Loucy (cell line): ENCODE measurements around the gene OSBPL3.

Source experiments
- H2AFZ ChIP-seq: fragments of 200-600 bp; sonication (generic); 2 replicates; pipeline ENCODE4 v1.6.0; 2016; ENCODE audit warnings: antibody characterized with exemption, mild to moderate bottlenecking, low read length, moderate library complexity
- H3F3A ChIP-seq: fragments of 200-600 bp; 2 replicates; pipeline ENCODE4 v1.6.0; 2016; ENCODE audit warnings: antibody characterized with exemption, low read depth, mild to moderate bottlenecking
- H3K27me3 ChIP-seq: fragments of 200-600 bp; sonication (generic); 2 replicates; pipeline ENCODE4 v1.6.1; 2014; ENCODE audit warnings: low read length, mild to moderate bottlenecking; ENCODE audit not compliant: insufficient read depth, poor library complexity, severe bottlenecking
- H3K36me3 ChIP-seq: fragments of 200-600 bp; sonication (generic); 2 replicates; pipeline ENCODE4 v1.6.1; 2016; ENCODE audit warnings: low read length; ENCODE audit not compliant: insufficient read depth
- H3K4me1 ChIP-seq: fragments of 200-600 bp; sonication (generic); 2 replicates; pipeline ENCODE4 v1.5.1; 2014; ENCODE audit warnings: low read length, mild to moderate bottlenecking; ENCODE audit not compliant: insufficient read depth, poor library complexity, severe bottlenecking
- H3K4me2 ChIP-seq: fragments of 200-600 bp; sonication (generic); 2 replicates; pipeline ENCODE4 v1.6.0; 2014; ENCODE audit warnings: antibody characterized with exemption, low read length, low read depth, mild to moderate bottlenecking; ENCODE audit not compliant: poor library complexity, severe bottlenecking
- H3K4me3 ChIP-seq: fragments of 200-600 bp; sonication (generic); 2 replicates; pipeline ENCODE4 v1.5.1; 2014; ENCODE audit warnings: low read length, mild to moderate bottlenecking, mixed read lengths; ENCODE audit not compliant: poor library complexity, severe bottlenecking
- H3K79me2 ChIP-seq: fragments of 200-600 bp; sonication (generic); 2 replicates; pipeline ENCODE4 v1.6.1; 2014; ENCODE audit warnings: low read length; ENCODE audit not compliant: insufficient read depth
- H3K9ac ChIP-seq: fragments of 200-600 bp; sonication (generic); 2 replicates; pipeline ENCODE4 v1.6.0; 2014; ENCODE audit warnings: mild to moderate bottlenecking, low read depth, low read length, moderate library complexity; ENCODE audit not compliant: poor library complexity, severe bottlenecking
- H3K9me2 ChIP-seq: fragments of 200-600 bp; sonication (generic); replicated peaks from 2 replicates; pipeline ENCODE4 v1.6.1; 2016; ENCODE audit warnings: low read depth, low read length, mixed read lengths
- H3K9me3 ChIP-seq: fragments of 200-600 bp; sonication (generic); 2 replicates; pipeline ENCODE4 v1.6.1; 2014; ENCODE audit warnings: mild to moderate bottlenecking, antibody characterized with exemption, low read length, low read depth; ENCODE audit not compliant: insufficient read depth
- H4K20me1 ChIP-seq: fragments of 200-600 bp; sonication (generic); 2 replicates; pipeline ENCODE4 v1.6.0; 2014; ENCODE audit warnings: antibody characterized with exemption, low read length, mild to moderate bottlenecking; ENCODE audit not compliant: insufficient read depth, poor library complexity, severe bottlenecking
- EZH2phosphoT487 ChIP-seq: fragments of 200-600 bp; IDR thresholded peaks from 2 replicates; pipeline ENCODE4 v1.6.1; 2018; ENCODE audit warnings: antibody characterized with exemption, mild to moderate bottlenecking, moderate library complexity, borderline replicate concordance
- TF ChIP-seq, protein P1 (sequence below): fragments of 200-600 bp; sonication (generic); conservative IDR thresholded peaks from 2 replicates; pipeline ENCODE4 v1.5.1; 2014; ENCODE audit warnings: mild to moderate bottlenecking, antibody characterized with exemption, low read length

OSBPL3 gene

DNA sequence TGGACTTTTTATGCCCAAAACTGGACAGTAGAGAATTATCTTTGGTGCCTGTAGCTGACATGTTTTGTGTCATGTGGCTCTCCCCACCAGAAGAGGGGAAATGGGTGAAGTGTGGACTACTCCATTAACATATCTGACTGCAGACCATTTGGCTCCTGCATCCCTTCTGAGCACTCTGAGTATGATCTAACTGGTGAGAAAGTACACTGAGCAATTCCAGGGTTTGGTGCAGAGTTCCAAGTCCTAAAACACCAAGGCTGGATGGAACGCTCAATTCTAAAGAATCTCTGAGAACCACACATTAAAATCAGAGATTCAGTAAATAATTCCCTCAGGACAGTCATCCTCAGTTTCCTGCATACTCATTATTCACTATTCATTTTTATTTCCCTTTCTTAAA, 22.8 kb upstream of the OSBPL3 start:
- no peak overlapping the region for H3K4me2 ChIP-seq
- TF ChIP-seq, protein P1, sequence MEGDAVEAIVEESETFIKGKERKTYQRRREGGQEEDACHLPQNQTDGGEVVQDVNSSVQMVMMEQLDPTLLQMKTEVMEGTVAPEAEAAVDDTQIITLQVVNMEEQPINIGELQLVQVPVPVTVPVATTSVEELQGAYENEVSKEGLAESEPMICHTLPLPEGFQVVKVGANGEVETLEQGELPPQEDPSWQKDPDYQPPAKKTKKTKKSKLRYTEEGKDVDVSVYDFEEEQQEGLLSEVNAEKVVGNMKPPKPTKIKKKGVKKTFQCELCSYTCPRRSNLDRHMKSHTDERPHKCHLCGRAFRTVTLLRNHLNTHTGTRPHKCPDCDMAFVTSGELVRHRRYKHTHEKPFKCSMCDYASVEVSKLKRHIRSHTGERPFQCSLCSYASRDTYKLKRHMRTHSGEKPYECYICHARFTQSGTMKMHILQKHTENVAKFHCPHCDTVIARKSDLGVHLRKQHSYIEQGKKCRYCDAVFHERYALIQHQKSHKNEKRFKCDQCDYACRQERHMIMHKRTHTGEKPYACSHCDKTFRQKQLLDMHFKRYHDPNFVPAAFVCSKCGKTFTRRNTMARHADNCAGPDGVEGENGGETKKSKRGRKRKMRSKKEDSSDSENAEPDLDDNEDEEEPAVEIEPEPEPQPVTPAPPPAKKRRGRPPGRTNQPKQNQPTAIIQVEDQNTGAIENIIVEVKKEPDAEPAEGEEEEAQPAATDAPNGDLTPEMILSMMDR: no peak
- TF ChIP-seq EZH2phosphoT487: no peak
- H3K27me3 ChIP-seq: no peaks in the 10 kb centered on the region
- H3K9me3 ChIP-seq: no peaks in the 10 kb centered on the region
- no peaks in the 10 kb centered on the region for H3K4me1 ChIP-seq
- H4K20me1 ChIP-seq: no peaks in the 10 kb centered on the region
- H3K9ac ChIP-seq: no peak overlapping the region
- no peaks in the 10 kb centered on the region for H3K79me2 ChIP-seq
- no peaks in the 10 kb centered on the region for H3K9me2 ChIP-seq
- no peaks in the 10 kb centered on the region for H3F3A ChIP-seq
- no peak overlapping the region for H3K4me3 ChIP-seq
- no peaks in the 10 kb centered on the region for H3K36me3 ChIP-seq
- no peak overlapping the region for H2AFZ ChIP-seq

DNA sequence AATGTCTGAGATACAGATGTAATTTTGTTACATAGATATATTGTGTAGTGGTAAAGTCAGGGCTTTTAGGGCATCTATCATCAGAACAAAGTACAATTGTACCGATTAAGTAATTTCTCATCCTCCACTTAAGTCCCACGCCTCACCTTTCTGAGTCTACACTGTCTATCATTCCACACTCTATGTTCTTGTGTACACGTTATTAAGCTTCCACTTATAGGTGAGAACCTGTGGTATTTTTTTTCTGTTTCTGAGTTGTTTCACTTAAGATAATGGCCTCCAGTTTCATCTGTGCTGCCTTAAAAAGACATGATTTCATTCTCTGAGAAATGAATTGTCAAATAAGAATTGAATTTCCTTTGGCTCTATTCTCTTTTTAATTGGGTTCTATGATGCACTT, 15.5 kb upstream of the OSBPL3 start:
- H3K4me3 ChIP-seq: no peak overlapping the region
- no peaks in the 10 kb centered on the region for H3K79me2 ChIP-seq
- TF ChIP-seq, protein P1: no peak
- TF ChIP-seq EZH2phosphoT487: no peak
- H4K20me1 ChIP-seq: no peaks in the 10 kb centered on the region
- H2AFZ ChIP-seq: no peak overlapping the region
- H3F3A ChIP-seq: no peaks in the 10 kb centered on the region
- no peaks in the 10 kb centered on the region for H3K9me2 ChIP-seq
- H3K4me2 ChIP-seq: no peak overlapping the region
- no peaks in the 10 kb centered on the region for H3K9me3 ChIP-seq
- no peaks in the 10 kb centered on the region for H3K4me1 ChIP-seq
- no peaks in the 10 kb centered on the region for H3K36me3 ChIP-seq
- H3K27me3 ChIP-seq: no peaks in the 10 kb centered on the region
- H3K9ac ChIP-seq: no peak overlapping the region

DNA sequence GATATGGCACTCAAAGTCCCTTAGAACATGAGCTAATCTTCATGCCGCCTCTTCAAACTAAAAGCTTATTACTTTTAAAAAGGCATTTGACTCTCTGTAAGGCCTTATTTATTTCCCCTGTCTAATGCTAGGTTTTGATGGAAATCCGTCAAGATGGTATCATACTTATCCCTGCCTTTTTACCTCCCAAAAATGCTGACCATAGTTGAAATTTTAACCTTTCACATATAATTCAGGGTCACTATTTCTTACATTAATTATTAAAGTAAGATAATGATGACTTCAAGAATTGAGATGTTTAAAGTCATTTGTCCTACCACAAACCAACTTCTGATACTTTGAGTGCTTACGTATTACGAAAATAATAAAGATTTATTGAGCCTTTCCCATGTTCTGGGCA, 12.3 kb upstream of the OSBPL3 start:
- Histone ChIP-seq H3K79me2 (no peaks in the 10 kb centered on the region), H3K9me3 (no peaks in the 10 kb centered on the region), H3K4me2 (no peak overlapping the region), H3K4me3 (no peak overlapping the region), H3K27me3 (no peaks in the 10 kb centered on the region), H2AFZ (peak overlapping the region; percentile 4; the same call in 1 of the 2 replicates), H3K9ac (no peak overlapping the region), H3K36me3 (no peaks in the 10 kb centered on the region), H4K20me1 (no peaks in the 10 kb centered on the region), H3F3A (no peaks in the 10 kb centered on the region), H3K9me2 (no peaks in the 10 kb centered on the region), H3K4me1 (no peaks in the 10 kb centered on the region)
- TF ChIP-seq EZH2phosphoT487: no peak

- H2AFZ ChIP-seq: peak overlapping the region; percentile 4; the same call in 1 of the 2 replicates
- H3K4me3 ChIP-seq: no peak overlapping the region
- no peaks in the 10 kb centered on the region for H3K9me2 ChIP-seq
- no peak overlapping the region for H3K4me2 ChIP-seq
- no peak overlapping the region for H3K9ac ChIP-seq
- TF ChIP-seq, protein P1: no peak
- TF ChIP-seq EZH2phosphoT487: no peak
- no peaks in the 10 kb centered on the region for H3K27me3 ChIP-seq
- H3K79me2 ChIP-seq: no peaks in the 10 kb centered on the region
- H3F3A ChIP-seq: no peaks in the 10 kb centered on the region
- H3K36me3 ChIP-seq: no peaks in the 10 kb centered on the region
- no peaks in the 10 kb centered on the region for H3K9me3 ChIP-seq
- no peaks in the 10 kb centered on the region for H4K20me1 ChIP-seq
- no peaks in the 10 kb centered on the region for H3K4me1 ChIP-seq
Measured at GRCh38 chr7:24991353-24991752, 11.4 kb upstream of the OSBPL3 start.
